Subcutaneous adipose tissue (tissue), 4 donors: ENCODE data around the gene EEF1A2. TPM values are rescaled to one million over a fixed set of nuclear protein-coding genes. Genes with fewer than 3 reads are reported as not detected.

Experiments used
- total RNA-seq, 4 donors: library from RNA; depleted of rRNA; stranded (reverse); fragments of >200 nt; gene quantifications; one replicate each; pipeline ENCODE4 v1.1.0, GENCODE V29; 2016
- TF ChIP-seq, protein P1 (sequence below): fragments of 450-650 bp; IDR thresholded peaks from one replicate; pipeline ENCODE4 v1.5.1; 2016; ENCODE audit warnings: low read depth, mild to moderate bottlenecking, control low read depth, antibody characterized with exemption, moderate library complexity

EEF1A2 gene
- total RNA-seq, 4 donors from 2014 or later, result not detected

DNA sequence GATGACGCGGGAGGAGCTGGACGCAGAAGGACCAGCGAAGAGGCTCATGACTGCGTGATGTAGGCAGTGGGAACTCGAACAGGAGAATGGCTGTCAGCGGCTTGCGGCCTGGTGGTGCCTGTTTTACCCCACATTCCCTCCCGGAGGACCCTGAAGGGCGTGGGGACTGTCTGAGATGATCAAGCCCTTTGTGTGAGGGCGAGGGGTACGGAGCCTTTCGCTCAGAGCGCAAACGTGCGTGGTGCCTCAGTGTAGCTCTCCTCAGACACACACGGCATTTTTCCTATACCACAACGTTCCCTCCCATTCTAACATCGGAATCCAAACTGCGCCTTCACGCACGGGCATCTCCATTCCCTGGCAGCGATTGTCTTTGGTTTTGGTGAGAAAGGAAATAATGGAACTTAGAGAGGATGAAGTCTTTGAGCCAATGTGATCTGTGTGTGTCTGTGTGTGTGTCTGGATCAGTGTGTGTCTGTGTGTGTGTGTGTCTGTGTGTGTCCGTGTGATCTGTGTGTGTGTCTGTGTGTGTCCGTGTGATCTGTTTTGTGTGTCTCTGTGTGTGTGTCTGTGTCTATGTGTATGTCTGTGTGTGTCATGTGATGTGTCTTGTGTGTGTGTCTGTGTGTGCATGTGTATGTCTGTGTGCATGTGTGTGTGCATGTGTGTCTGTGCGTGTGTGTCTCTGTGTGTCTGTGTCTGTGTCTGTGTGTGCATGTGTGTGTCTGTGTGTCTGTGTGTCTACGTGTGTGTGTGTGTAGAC is 33.0 kb upstream of the EEF1A2 start:
- TF ChIP-seq, protein P1, sequence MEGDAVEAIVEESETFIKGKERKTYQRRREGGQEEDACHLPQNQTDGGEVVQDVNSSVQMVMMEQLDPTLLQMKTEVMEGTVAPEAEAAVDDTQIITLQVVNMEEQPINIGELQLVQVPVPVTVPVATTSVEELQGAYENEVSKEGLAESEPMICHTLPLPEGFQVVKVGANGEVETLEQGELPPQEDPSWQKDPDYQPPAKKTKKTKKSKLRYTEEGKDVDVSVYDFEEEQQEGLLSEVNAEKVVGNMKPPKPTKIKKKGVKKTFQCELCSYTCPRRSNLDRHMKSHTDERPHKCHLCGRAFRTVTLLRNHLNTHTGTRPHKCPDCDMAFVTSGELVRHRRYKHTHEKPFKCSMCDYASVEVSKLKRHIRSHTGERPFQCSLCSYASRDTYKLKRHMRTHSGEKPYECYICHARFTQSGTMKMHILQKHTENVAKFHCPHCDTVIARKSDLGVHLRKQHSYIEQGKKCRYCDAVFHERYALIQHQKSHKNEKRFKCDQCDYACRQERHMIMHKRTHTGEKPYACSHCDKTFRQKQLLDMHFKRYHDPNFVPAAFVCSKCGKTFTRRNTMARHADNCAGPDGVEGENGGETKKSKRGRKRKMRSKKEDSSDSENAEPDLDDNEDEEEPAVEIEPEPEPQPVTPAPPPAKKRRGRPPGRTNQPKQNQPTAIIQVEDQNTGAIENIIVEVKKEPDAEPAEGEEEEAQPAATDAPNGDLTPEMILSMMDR, result no peak

DNA sequence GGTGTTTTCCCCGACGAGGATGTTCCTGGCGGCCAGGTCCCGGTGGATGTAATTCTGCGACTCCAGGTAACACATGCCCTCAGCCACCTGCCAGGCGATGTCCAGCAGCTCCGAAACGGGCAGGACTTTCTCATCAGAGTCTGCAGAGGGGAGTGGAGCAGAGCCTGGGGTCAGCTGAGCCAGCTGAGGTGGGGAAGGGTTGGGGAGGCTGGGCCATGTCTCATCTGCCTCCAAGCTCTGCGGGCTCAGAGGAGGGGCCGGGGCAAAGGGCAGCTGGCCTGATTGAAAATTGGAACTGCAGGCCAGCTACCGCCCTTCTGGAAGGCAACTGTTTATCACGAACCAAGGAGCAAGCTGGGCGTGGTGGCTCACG is 31.9 kb upstream of the EEF1A2 start:
- TF ChIP-seq, protein P1, result no peak

DNA sequence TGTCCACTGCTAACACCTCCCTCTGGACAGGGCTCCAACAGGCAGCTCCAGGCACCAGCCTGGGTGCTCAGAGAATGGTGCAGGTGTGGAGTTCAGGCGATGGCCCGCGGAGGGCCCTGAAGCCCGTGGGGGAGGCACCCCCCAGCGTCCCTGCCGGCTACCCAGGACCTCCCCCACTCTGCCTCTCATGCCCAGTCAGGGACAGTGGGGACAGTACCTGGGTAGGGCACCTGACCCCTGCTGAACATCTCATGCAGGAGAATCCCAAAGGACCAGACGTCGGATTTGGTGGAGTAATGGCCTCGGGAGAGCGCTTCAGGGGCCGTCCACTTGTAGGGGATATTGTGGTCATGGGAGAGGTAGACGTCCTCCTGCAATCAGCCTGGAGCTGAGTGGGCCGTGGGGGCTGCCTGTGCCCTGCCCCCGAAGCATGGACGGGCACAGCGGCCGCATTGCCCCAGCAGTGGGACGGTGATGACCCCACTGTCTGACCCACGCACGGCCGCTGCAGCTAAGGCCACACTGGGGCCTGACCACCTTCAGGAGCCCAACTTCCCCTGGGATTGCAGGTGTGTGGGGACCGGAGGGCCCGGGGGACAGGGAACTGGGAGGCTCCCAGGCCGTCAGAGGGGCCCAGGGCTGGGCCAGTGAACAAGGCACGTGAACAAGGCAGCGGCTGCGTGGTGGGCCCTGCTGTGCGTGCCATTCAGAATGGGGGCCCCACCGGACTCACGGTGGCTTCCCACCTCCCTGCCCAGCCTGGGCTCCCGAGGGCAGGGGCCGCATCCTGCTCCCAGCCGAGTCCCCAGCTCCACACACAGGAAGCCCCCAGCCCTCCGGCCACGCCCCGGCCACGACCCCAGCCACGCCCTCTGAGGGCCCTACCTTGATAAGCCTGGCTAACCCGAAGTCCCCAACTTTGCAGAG is 31.2 kb upstream of the EEF1A2 start:
- TF ChIP-seq, protein P1, result no peak

DNA sequence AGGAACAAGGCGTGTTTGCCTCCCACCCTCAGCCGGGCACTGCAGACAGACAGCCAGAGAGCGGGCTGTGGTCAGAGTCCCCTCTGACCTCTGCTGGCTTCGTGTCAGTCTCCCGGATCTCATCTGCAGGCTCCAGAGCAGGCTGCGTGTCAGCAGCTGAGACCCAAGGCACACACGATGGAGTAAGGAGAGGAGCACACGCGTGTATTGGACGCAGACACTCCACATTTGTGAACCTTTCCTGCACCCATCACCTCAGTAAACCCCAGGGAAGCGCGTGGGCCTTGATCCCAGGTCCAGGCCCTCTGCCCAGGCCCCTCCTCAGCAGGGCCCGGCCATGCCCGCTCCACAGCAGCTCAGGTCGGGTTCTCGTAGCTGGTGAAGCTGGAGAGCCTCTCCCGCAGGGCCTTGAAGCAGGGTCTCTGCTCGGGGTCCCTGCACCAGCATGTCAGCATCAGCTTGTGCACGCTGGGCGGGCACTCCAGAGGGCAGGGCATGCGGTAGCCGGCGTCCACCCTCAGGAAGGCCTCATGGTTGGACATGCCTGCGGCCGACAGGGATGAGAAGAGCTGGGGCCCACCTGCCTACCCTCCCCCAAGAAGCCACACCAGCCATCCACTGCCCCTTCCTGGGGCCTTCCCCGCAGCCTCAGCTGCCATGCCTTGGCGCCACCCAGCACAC is 30.4 kb upstream of the EEF1A2 start:
- TF ChIP-seq, protein P1, result no peak

DNA sequence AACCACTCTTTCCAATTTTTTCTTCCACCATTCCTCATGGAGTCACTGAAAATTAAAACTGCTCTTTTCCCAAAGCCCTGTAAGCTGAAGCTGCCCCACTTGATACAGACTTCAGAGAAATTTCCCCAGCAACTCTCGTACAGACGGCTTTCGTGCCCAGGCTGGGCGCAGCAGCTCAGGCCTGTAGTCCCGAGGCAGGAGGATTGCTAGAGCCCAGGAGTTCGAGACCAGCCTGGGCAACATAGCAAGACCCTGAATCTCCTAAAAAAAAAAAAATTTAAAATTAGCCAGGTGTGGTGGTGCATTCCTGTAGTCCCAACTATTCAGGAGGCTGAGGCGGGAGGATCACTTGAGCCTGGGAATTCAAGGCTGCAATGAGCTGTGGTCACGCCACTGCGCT is 28.3 kb upstream of the EEF1A2 start:
- TF ChIP-seq, protein P1, result no peak

DNA sequence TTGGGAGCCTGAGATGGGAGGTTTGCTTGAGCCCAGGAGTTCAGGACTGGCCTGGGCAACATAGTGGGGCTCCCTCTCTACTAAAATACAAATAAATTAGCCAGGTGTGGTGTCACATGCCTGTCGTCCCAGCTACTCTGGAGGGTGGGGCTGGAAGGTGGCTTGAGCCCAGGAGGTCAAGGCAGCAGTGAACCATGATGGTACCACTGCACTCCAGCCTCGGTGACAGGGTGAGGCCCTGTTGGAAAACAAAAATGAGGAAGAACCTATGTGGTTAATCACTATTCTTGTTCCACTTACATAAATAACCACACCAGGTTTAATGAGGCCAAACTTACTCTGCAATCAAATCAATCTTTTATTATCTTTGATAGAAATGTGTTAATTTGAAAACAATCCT is 27.1 kb upstream of the EEF1A2 start:
- TF ChIP-seq, protein P1, result no peak

DNA sequence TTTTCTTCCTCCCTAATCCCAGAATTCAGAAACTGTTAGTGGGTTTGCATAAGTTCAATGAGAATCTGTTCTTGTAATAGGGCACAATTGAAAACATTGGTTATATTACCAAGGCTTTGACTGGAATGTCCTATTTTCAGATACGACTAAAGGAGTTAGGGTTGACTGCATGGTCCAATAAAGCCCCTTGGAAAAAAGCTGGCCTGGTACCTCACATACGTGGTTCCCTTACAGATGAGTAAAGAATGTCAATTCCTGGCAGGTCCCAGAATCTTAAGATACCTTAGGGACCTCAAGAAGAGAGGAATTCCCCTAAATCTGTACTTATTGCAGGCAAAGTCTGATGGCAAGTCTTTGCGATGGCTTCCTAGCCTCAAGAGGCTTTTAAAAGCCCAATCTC is 26.3 kb upstream of the EEF1A2 start:
- TF ChIP-seq, protein P1, result no peak
